B cell (primary cell): Measurements from ENCODE around the gene HMGB4. TPM values are rescaled to one million over a fixed set of nuclear protein-coding genes. Genes with fewer than 3 reads are reported as not detected.

Experiments
- ATAC-seq: fragments of 200-7000 bp; cut with Tn5 transposase; one replicate; pipeline ENCODE4 v1.10.0; 2021; ENCODE audit warnings: low read depth, mild to moderate bottlenecking, moderate number of reproducible peaks, moderate library complexity
- CTCF ChIA-PET: fragments of 350-600 bp; sonication (Branson Sonifier 250); formaldehyde crosslinking; loops from one replicate; lab custom pipeline; 2021; ENCODE audit warnings: antibody characterized with exemption, inconsistent platforms; lab: Charles Lee
- POLR2A ChIA-PET: fragments of 350-600 bp; sonication (Branson Sonifier 250); formaldehyde crosslinking; loops from one replicate; lab custom pipeline; 2021; ENCODE audit warnings: antibody characterized with exemption; lab: Charles Lee
- DNase-seq: peaks from one replicate; pipeline ENCODE4 v3.0.0; 2013
- H2AFZ ChIP-seq: 2 replicates; pipeline ENCODE4 v1.6.1; 2012; ENCODE audit warnings: mild to moderate bottlenecking, low read depth, low read length; ENCODE audit not compliant: insufficient read depth, poor library complexity, severe bottlenecking
- H3K27ac ChIP-seq, 2 donors: 1 replicate in 1 of 2; 2 replicates in 1 of 2; pipeline ENCODE4 v1.5.1; 2012 to 2013; ENCODE audit warnings: low read length in 2 of 2, mild to moderate bottlenecking in 2 of 2, moderate library complexity in 1 of 2
- H3K27me3 ChIP-seq, 4 experiments: fragments of 200-600 bp in 1 of 4; sonication (generic) in 1 of 4; replicated peaks in 1 of 4; 1 replicate in 2 of 4; 2 replicates in 2 of 4; pipeline versions ENCODE4 v1.6.1 to v1.7.0; 2013 to 2016; ENCODE audit warnings: low read length in 3 of 4, mild to moderate bottlenecking in 2 of 4, mixed read lengths in 1 of 4, moderate library complexity in 1 of 4; ENCODE audit not compliant: insufficient read depth in 4 of 4, control insufficient read depth in 3 of 4; ENCODE audit errors: control extremely low read depth in 1 of 4
- H3K36me3 ChIP-seq, 2 experiments: replicated peaks in 1 of 2; 1 replicate in 1 of 2; 2 replicates in 1 of 2; pipeline versions ENCODE4 v1.6.1 to v1.7.1; 2013; ENCODE audit warnings: low read length in 1 of 2; ENCODE audit not compliant: insufficient read depth in 2 of 2, control insufficient read depth in 1 of 2; ENCODE audit errors: control extremely low read depth in 1 of 2, extremely low read depth in 1 of 2
- H3K4me1 ChIP-seq, 2 donors: fragments of 200-600 bp in 1 of 2; sonication (generic) in 1 of 2; 1 replicate in 1 of 2; 2 replicates in 1 of 2; pipeline versions ENCODE4 v1.5.1 to v1.6.1; 2013 to 2017; ENCODE audit warnings: low read length in 2 of 2; ENCODE audit not compliant: control insufficient read depth in 2 of 2, insufficient read depth in 2 of 2
- H3K4me2 ChIP-seq: replicated peaks from 2 replicates; pipeline ENCODE3; 2012; ENCODE audit warnings: mild to moderate bottlenecking, low read depth, low read length; ENCODE audit not compliant: poor library complexity, severe bottlenecking
- H3K4me3 ChIP-seq, 5 experiments: fragments of 200-600 bp in 1 of 5; sonication (generic) in 1 of 5; 1 replicate in 3 of 5; 2 replicates in 2 of 5; pipeline versions ENCODE4 v1.5.1 to v1.7.0; 2011 to 2016; ENCODE audit warnings: low read length in 4 of 5, mild to moderate bottlenecking in 4 of 5, low read depth in 2 of 5, control low read depth in 1 of 5, moderate library complexity in 1 of 5; ENCODE audit not compliant: insufficient read depth in 1 of 5; ENCODE audit errors: control extremely low read depth in 1 of 5, extremely low read depth in 1 of 5
- H3K79me2 ChIP-seq: fragments of 200-600 bp; sonication (generic); one replicate; pipeline ENCODE4 v1.6.0; 2016; ENCODE audit warnings: low read length; ENCODE audit not compliant: control insufficient read depth, insufficient read depth
- H3K9ac ChIP-seq: fragments of 200-600 bp; sonication (generic); 2 replicates; pipeline ENCODE4 v1.6.1; 2017; ENCODE audit warnings: mild to moderate bottlenecking, low read length, moderate library complexity
- H3K9me3 ChIP-seq, 3 donors: one replicate each; pipeline versions ENCODE4 v1.6.1 to v1.7.1; 2013; ENCODE audit warnings: low read length in 2 of 3; ENCODE audit not compliant: control insufficient read depth in 2 of 3, insufficient read depth in 1 of 3; ENCODE audit errors: control extremely low read depth in 1 of 3
- H4K20me1 ChIP-seq: 2 replicates; pipeline ENCODE4 v1.6.0; 2012; ENCODE audit warnings: mild to moderate bottlenecking, low read length; ENCODE audit not compliant: insufficient read depth, control insufficient read depth, poor library complexity, severe bottlenecking
- H3K27ac Mint-ChIP-seq: one replicate; pipeline ENCODE4 v1.8.0; 2021; ENCODE audit warnings: mixed read lengths
- H3K27me3 Mint-ChIP-seq: one replicate; pipeline ENCODE4 v1.8.0; 2021; ENCODE audit warnings: mixed read lengths
- H3K4me1 Mint-ChIP-seq: one replicate; pipeline ENCODE4 v1.8.0; 2021; ENCODE audit warnings: mixed read lengths
- H3K4me3 Mint-ChIP-seq: one replicate; pipeline ENCODE4 v1.8.0; 2021; ENCODE audit warnings: mixed read lengths
- H3K9me3 Mint-ChIP-seq: one replicate; pipeline ENCODE4 v1.8.0; 2022; ENCODE audit warnings: mixed read lengths; ENCODE audit not compliant: insufficient read depth
- EZH2 ChIP-seq: IDR thresholded peaks from 2 replicates; pipeline ENCODE4 v1.6.1; 2012; ENCODE audit warnings: borderline replicate concordance, low read depth, mild to moderate bottlenecking, moderate library complexity, low read length; ENCODE audit not compliant: insufficient read depth, poor library complexity, severe bottlenecking
- WGBS: methylation state at CpG from one replicate; pipeline ENCODE4 v1.1.5; 2013; ENCODE audit warnings: missing lambda C conversion rate; ENCODE audit not compliant: insufficient coverage; 5-methylcytosine and 5-hydroxymethylcytosine counted together
- intact Hi-C: fragments of 100-400 bp; cut with micrococcal nuclease; formaldehyde crosslinking; loops from one replicate; pipeline ENCODE4 v1.10.0; 2022
- polyA plus RNA-seq: library from polyadenylated mRNA; depleted of rRNA; stranded (reverse); fragments of >200 nt; gene quantifications from 2 replicates; pipeline ENCODE4 v1.2.3, GENCODE V29; 2012
- total RNA-seq, 2 donors: library from RNA; stranded (reverse); fragments of 120-200 nt in 1 of 2; gene quantifications; 1 replicate in 1 of 2; 2 replicates in 1 of 2; pipeline versions ENCODE4 v1.2.3 to v1.2.4, GENCODE V29; 2013 to 2022
- TF ChIP-seq, protein P1 (sequence below): fragments of 200-600 bp; IDR thresholded peaks from one replicate; pipeline ENCODE4 v1.8.0; 2022; ENCODE audit warnings: antibody characterized with exemption, mild to moderate bottlenecking

Gene HMGB4
- total and polyA plus RNA-seq, 2 donors (not counting 1 experiment from before 2014, with no cell fraction given) = not detected

DNA sequence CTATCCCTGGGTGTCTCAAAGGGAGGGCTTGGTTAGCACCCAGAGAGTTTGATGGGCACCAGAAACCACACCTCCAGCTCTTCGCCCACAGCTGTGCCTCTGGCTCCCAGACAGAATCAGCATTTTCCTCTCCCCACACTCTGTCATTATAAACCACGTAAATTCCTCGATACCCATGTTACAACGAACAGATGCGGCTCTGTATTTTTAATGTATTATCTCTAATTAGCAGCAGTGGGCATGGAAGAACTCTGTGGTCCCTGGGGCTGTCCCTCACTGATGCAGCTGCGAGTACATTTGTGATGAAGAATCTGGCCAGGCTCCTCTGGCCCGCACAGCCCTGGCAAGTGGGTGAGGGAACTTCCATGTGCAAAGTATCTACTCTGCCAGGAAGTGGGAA, 10.8 kb downstream of the HMGB4 start:
- 72% methylated on average over 5 of the region's 7 CpGs for WGBS
- Histone ChIP-seq H3K36me3 (no peaks in the 10 kb centered on the region), H3K9ac (no peak overlapping the region), H4K20me1 (no peaks in the 10 kb centered on the region), H3K9me3 (peaks cover 0 to 2% (median 0%) of the 10 kb centered on the region in 3 donors), H3K79me2 (no peaks in the 10 kb centered on the region), H3K27me3 (no peaks in the 10 kb centered on the region), H3K4me3 (no peak overlapping the region), H3K27ac (no peak overlapping the region), H3K4me1 (no peaks in the 10 kb centered on the region), H2AFZ (no peak overlapping the region), H3K4me2 (no peak overlapping the region)
- no peak for TF ChIP-seq EZH2
- TF ChIP-seq, protein P1, sequence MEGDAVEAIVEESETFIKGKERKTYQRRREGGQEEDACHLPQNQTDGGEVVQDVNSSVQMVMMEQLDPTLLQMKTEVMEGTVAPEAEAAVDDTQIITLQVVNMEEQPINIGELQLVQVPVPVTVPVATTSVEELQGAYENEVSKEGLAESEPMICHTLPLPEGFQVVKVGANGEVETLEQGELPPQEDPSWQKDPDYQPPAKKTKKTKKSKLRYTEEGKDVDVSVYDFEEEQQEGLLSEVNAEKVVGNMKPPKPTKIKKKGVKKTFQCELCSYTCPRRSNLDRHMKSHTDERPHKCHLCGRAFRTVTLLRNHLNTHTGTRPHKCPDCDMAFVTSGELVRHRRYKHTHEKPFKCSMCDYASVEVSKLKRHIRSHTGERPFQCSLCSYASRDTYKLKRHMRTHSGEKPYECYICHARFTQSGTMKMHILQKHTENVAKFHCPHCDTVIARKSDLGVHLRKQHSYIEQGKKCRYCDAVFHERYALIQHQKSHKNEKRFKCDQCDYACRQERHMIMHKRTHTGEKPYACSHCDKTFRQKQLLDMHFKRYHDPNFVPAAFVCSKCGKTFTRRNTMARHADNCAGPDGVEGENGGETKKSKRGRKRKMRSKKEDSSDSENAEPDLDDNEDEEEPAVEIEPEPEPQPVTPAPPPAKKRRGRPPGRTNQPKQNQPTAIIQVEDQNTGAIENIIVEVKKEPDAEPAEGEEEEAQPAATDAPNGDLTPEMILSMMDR = no peak
- Mint-ChIP-seq H3K4me3 (no peak overlapping the region), H3K9me3 (no peaks in the 10 kb centered on the region), H3K4me1 (no peaks in the 10 kb centered on the region), H3K27ac (no peak overlapping the region), H3K27me3 (no peaks in the 10 kb centered on the region)
- CTCF ChIA-PET = no interaction called here
- ATAC-seq (no peak), DNase-seq (no peak)
- POLR2A ChIA-PET = no interaction called here
- intact Hi-C loops = no loop called here

DNA sequence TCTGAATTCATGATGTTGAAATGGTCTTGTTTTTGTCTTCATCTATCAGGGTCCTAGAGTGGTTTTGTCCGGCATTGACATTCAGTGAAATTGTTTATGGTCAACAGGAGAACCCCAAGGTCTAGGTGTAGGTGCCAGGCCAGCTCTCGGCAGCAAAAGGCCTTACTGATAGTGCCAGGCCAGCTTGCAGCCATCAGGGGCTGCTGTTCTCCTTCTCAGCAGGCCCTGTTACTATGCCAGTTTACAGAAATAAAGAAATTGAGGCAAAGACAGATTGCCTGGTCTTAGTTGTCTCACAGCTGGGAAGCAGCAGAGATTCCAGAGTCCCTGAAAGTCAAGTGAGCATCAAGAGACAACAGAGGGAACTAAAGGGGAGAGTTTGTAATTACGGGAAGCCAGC, 12.0 kb downstream of the HMGB4 start:
- no peaks in the 10 kb centered on the region for H3K4me1 Mint-ChIP-seq
- H3K4me1 ChIP-seq = no peaks in the 10 kb centered on the region
- H3K27me3 Mint-ChIP-seq = no peaks in the 10 kb centered on the region

More for the DNA sequence above, 12.0 kb downstream of the HMGB4 start:
- Mint-ChIP-seq H3K4me3 (no peak overlapping the region), H3K9me3 (no peaks in the 10 kb centered on the region), H3K27ac (no peak overlapping the region)
- TF ChIP-seq, protein P1 = no peak
- TF ChIP-seq EZH2 = no peak
- Histone ChIP-seq H3K27ac (no peak overlapping the region), H2AFZ (no peak overlapping the region), H3K27me3 (no peaks in the 10 kb centered on the region), H3K79me2 (no peaks in the 10 kb centered on the region), H3K4me3 (no peak overlapping the region), H3K9ac (no peak overlapping the region), H3K9me3 (peaks cover 0 to 2% (median 0%) of the 10 kb centered on the region in 3 donors), H4K20me1 (no peaks in the 10 kb centered on the region), H3K4me2 (no peak overlapping the region), H3K36me3 (no peaks in the 10 kb centered on the region)
- intact Hi-C loops = no loop called here
- ATAC-seq (no peak), DNase-seq (no peak)
- WGBS = 84% methylated on average over 3 of the region's 3 CpGs
- ChIA-PET POLR2A (no interaction called here), CTCF (interaction anchor here (1.4 kb wide), 1 partner anchor 13 kb away, joined by 3 read pairs; no protein-coding TSS in a partner anchor)
